ENCODE data around the gene TRIM25. TPM values are rescaled to one million over a fixed set of nuclear protein-coding genes. Genes with fewer than 3 reads are reported as not detected.

TRIM25 gene
- total RNA-seq, 1 donor from 2014 or later = 44.3 TPM

- no peak overlapping the region for H3K4me3 Mint-ChIP-seq
- TF ChIP-seq CTCF (IDR thresholded peaks at IDR 0.05; ENCODE audit: unreplicated experiment) = no peak
- peaks cover 67% of the 10 kb centered on the region for H3K36me3 Mint-ChIP-seq
- no peaks in the 10 kb centered on the region for H3K27me3 Mint-ChIP-seq (ENCODE audit: low read depth)
- H3K27ac Mint-ChIP-seq = no peak overlapping the region
- peaks cover 10% of the 10 kb centered on the region for H3K9me3 Mint-ChIP-seq
- H3K4me1 Mint-ChIP-seq = peaks cover 5% of the 10 kb centered on the region
- DNase-seq (ENCODE audit: low spot score in 2 of 2, unreplicated experiment in 2 of 2) = no peak
Observed at GRCh38 chr17:56892333-56892732, 21.5 kb downstream of the TRIM25 start.

GRCh38 chr17:56891751-56892150 lies 22.1 kb downstream of the TRIM25 start:
- Mint-ChIP-seq H3K4me1 (peaks cover 5% of the 10 kb centered on the region), H3K27me3 (ENCODE audit: low read depth) (no peaks in the 10 kb centered on the region), H3K9me3 (peaks cover 14% of the 10 kb centered on the region), H3K36me3 (peaks cover 70% of the 10 kb centered on the region), H3K4me3 (no peak overlapping the region), H3K27ac (no peak overlapping the region)
- DNase-seq (ENCODE audit: low spot score in 2 of 2, unreplicated experiment in 2 of 2) = no peak
- peak; percentile 34 for TF ChIP-seq CTCF (IDR thresholded peaks at IDR 0.05; ENCODE audit: unreplicated experiment)

GRCh38 chr17:56890906-56891674 lies 22.8 kb downstream of the TRIM25 start:
- H3K27ac Mint-ChIP-seq = no peak overlapping the region
- TF ChIP-seq CTCF (IDR thresholded peaks at IDR 0.05; ENCODE audit: unreplicated experiment) = no peak
- H3K4me3 Mint-ChIP-seq = no peak overlapping the region
- no peaks in the 10 kb centered on the region for H3K27me3 Mint-ChIP-seq (ENCODE audit: low read depth)
- peaks cover 4% of the 10 kb centered on the region for H3K4me1 Mint-ChIP-seq
- peaks cover 14% of the 10 kb centered on the region for H3K9me3 Mint-ChIP-seq
- peaks cover 74% of the 10 kb centered on the region for H3K36me3 Mint-ChIP-seq
- no peak for DNase-seq (ENCODE audit: low spot score in 2 of 2, unreplicated experiment in 2 of 2)

- Mint-ChIP-seq H3K4me1 (no peaks in the 10 kb centered on the region), H3K27me3 (ENCODE audit: low read depth) (no peaks in the 10 kb centered on the region), H3K4me3 (no peak overlapping the region), H3K27ac (no peak overlapping the region), H3K9me3 (peaks cover 14% of the 10 kb centered on the region), H3K36me3 (peaks cover 68% of the 10 kb centered on the region)
- TF ChIP-seq CTCF (IDR thresholded peaks at IDR 0.05; ENCODE audit: unreplicated experiment) = no peak
- no peak for DNase-seq (ENCODE audit: low spot score in 2 of 2, unreplicated experiment in 2 of 2)
Observed at GRCh38 chr17:56890390-56890789, 23.5 kb downstream of the TRIM25 start.

- H3K27ac Mint-ChIP-seq = no peak overlapping the region
- no peak for TF ChIP-seq CTCF (IDR thresholded peaks at IDR 0.05; ENCODE audit: unreplicated experiment)
- H3K4me3 Mint-ChIP-seq = no peak overlapping the region
- no peaks in the 10 kb centered on the region for H3K27me3 Mint-ChIP-seq (ENCODE audit: low read depth)
- peaks cover 49% of the 10 kb centered on the region for H3K36me3 Mint-ChIP-seq
- peaks cover 14% of the 10 kb centered on the region for H3K9me3 Mint-ChIP-seq
- H3K4me1 Mint-ChIP-seq = no peaks in the 10 kb centered on the region
- DNase-seq (ENCODE audit: low spot score in 2 of 2, unreplicated experiment in 2 of 2) = no peak
Observed at GRCh38 chr17:56887552-56888467, 26.0 kb downstream of the TRIM25 start.

Data from mesothelial cell of epicardium (in vitro differentiated cells).